HepG2 (cell line): ENCODE data around the gene FBXL13. TPM values are rescaled to one million over a fixed set of nuclear protein-coding genes. Genes with fewer than 3 reads are reported as not detected.

ENCODE experiments used
- E2F2 ChIP-seq: sonication (generic); formaldehyde crosslinking; IDR thresholded peaks from 2 replicates; pipeline ENCODE4 v1.4.0; 2020; ENCODE audit warnings: missing genetic modification reagents, borderline replicate concordance
- FOSL1 ChIP-seq: sonication (generic); formaldehyde crosslinking; IDR thresholded peaks from 2 replicates; pipeline ENCODE4 v1.9.0; 2021; ENCODE audit warnings: missing genetic modification reagents, borderline replicate concordance
- GPBP1L1 ChIP-seq: sonication (generic); formaldehyde crosslinking; IDR thresholded peaks from 2 replicates; pipeline ENCODE4 v1.5.0; 2020; ENCODE audit warnings: mild to moderate bottlenecking, missing genetic modification reagents
- HMG20A ChIP-seq: IDR thresholded peaks from 2 replicates; pipeline ENCODE4 v1.6.1; 2016; ENCODE audit warnings: borderline replicate concordance
- HOXA7 ChIP-seq: sonication (generic); formaldehyde crosslinking; IDR thresholded peaks from 2 replicates; pipeline ENCODE4 v1.8.1; 2022; ENCODE audit warnings: mild to moderate bottlenecking, missing genetic modification reagents, moderate library complexity
- MAFK ChIP-seq, 2 experiments: IDR thresholded peaks in 1 of 2; conservative IDR thresholded peaks in 1 of 2; 2 replicates each; pipeline ENCODE4 v1.6.1; 2011; ENCODE audit warnings: improper control_type of control experiment in 2 of 2, low read length in 2 of 2
- MAZ ChIP-seq, 2 experiments: sonication (generic) in 1 of 2; formaldehyde crosslinking in 1 of 2; IDR thresholded peaks; 2 replicates each; pipeline versions ENCODE4 v1.5.0 to v1.6.1; 2012 to 2020; ENCODE audit warnings: low read depth in 2 of 2, mild to moderate bottlenecking in 2 of 2, borderline replicate concordance in 1 of 2, improper control_type of control experiment in 1 of 2, low read length in 1 of 2, missing genetic modification reagents in 1 of 2, moderate library complexity in 1 of 2
- MED13 ChIP-seq: sonication (generic); formaldehyde crosslinking; IDR thresholded peaks from 2 replicates; pipeline ENCODE4 v1.5.0; 2020; ENCODE audit warnings: missing genetic modification reagents
- NFE2L2 ChIP-seq: fragments of 150-350 bp; IDR thresholded peaks from 2 replicates; pipeline ENCODE4 v1.6.1; 2014; ENCODE audit warnings: low read length
- POLR2A ChIP-seq, 2 experiments: IDR thresholded peaks; 2 replicates each; pipeline ENCODE4 v1.6.1; 2011; ENCODE audit warnings: low read depth in 2 of 2, low read length in 2 of 2, mild to moderate bottlenecking in 1 of 2, moderate library complexity in 1 of 2; ENCODE audit not compliant: insufficient read depth in 1 of 2
- PPARG ChIP-seq: conservative IDR thresholded peaks from 2 replicates; pipeline ENCODE4 v1.6.1; 2016; ENCODE audit warnings: missing biosample characterization, missing genetic modification reagents
- SCMH1 ChIP-seq: sonication (generic); formaldehyde crosslinking; IDR thresholded peaks from 2 replicates; pipeline ENCODE4 v1.9.0; 2021; ENCODE audit warnings: missing genetic modification reagents, mild to moderate bottlenecking, borderline replicate concordance
- SRSF1 ChIP-seq: fragments of 200-400 bp; formaldehyde crosslinking; optimal IDR thresholded peaks from 2 replicates; pipeline ENCODE3; 2017; ENCODE audit warnings: mild to moderate bottlenecking, low read depth, low read length, moderate library complexity
- TBL1XR1 ChIP-seq: fragments of 150-350 bp; IDR thresholded peaks from 2 replicates; pipeline ENCODE4 v1.6.1; 2014; ENCODE audit warnings: borderline replicate concordance, low read length; ENCODE audit not compliant: partially characterized antibody
- TBP ChIP-seq: sonication (generic); formaldehyde crosslinking; IDR thresholded peaks from 2 replicates; pipeline ENCODE4 v1.5.0; 2020; ENCODE audit warnings: missing genetic modification reagents
- ZBTB20 ChIP-seq: sonication (generic); formaldehyde crosslinking; IDR thresholded peaks from 2 replicates; pipeline ENCODE4 v1.8.1; 2023; ENCODE audit warnings: missing genetic modification reagents, low read depth, mild to moderate bottlenecking, borderline replicate concordance
- ZNF10 ChIP-seq: sonication (generic); formaldehyde crosslinking; IDR thresholded peaks from 2 replicates; pipeline ENCODE4 v1.4.0; 2020; ENCODE audit warnings: mild to moderate bottlenecking, low read depth, missing genetic modification reagents, borderline replicate concordance
- ZNF24 ChIP-seq: fragments of 450-650 bp; IDR thresholded peaks from 2 replicates; pipeline ENCODE4 v1.6.1; 2017; ENCODE audit warnings: antibody characterized with exemption, mild to moderate bottlenecking
- ZNF280B ChIP-seq: sonication (generic); formaldehyde crosslinking; IDR thresholded peaks from 2 replicates; pipeline ENCODE4 v1.5.0; 2020; ENCODE audit warnings: missing genetic modification reagents, mild to moderate bottlenecking, borderline replicate concordance
- ZNF296 ChIP-seq: sonication (generic); formaldehyde crosslinking; conservative IDR thresholded peaks from 2 replicates; pipeline ENCODE4 v1.5.0; 2020; ENCODE audit warnings: mild to moderate bottlenecking, missing genetic modification reagents
- ZNF337 ChIP-seq: sonication (generic); formaldehyde crosslinking; IDR thresholded peaks from 2 replicates; pipeline ENCODE4 v1.5.1; 2020; ENCODE audit warnings: missing genetic modification reagents, low read depth, mild to moderate bottlenecking, borderline replicate concordance
- ZNF547 ChIP-seq: sonication (generic); formaldehyde crosslinking; IDR thresholded peaks from 2 replicates; pipeline ENCODE4 v1.5.1; 2020; ENCODE audit warnings: mild to moderate bottlenecking, missing genetic modification reagents
- ZNF704 ChIP-seq: sonication (generic); formaldehyde crosslinking; IDR thresholded peaks from 2 replicates; pipeline ENCODE4 v1.8.1; 2023; ENCODE audit warnings: mild to moderate bottlenecking, inconsistent platforms, moderate library complexity, missing genetic modification reagents, borderline replicate concordance
- polyA plus RNA-seq, 8 experiments: library from polyadenylated mRNA; depleted of rRNA in 3 of 8; stranded (reverse) in 7 of 8; unstranded in 1 of 8; fragments of >200 nt; fragmentation: Illumina TruSeq in 4 of 8; extraction: Trizol in 4 of 8; gene quantifications; 2 replicates each; pipeline versions ENCODE4 v1.2.1 to v1.2.3, GENCODE V29; 2011 to 2016; ENCODE audit warnings: low read depth in 4 of 8, missing spikeins in 1 of 8, mixed read lengths in 1 of 8; ENCODE audit not compliant: insufficient read depth in 1 of 8
- total RNA-seq, 5 experiments: library from RNA; depleted of rRNA; stranded (reverse); fragments of >200 nt; fragmentation: Illumina TruSeq; extraction: Trizol; gene quantifications; 2 replicates each; pipeline ENCODE4 v1.2.3, GENCODE V29; 2016; ENCODE audit warnings: low read depth in 1 of 5

The FBXL13 gene
- total and polyA plus RNA-seq, 2 of the 13 experiments (the other 11 are each of a cell fraction or from before 2014, with no cell fraction given), result 0.24 to 0.77 TPM

- TF ChIP-seq ZNF24, result peak; percentile 73
- TF ChIP-seq MED13 (CRISPR knock-in tag), result no peak
- TF ChIP-seq ZNF10 (CRISPR knock-in tag), result no peak
- TF ChIP-seq SCMH1 (CRISPR knock-in tag), result no peak
- no peak for TF ChIP-seq TBL1XR1
- no peak for TF ChIP-seq ZNF704
- no peak for TF ChIP-seq ZBTB20 (CRISPR knock-in tag)
- no peak for TF ChIP-seq PPARG
- TF ChIP-seq ZNF280B (CRISPR knock-in tag), result no peak
- TF ChIP-seq GPBP1L1 (CRISPR knock-in tag), result no peak
- TF ChIP-seq FOSL1 (CRISPR knock-in tag), result peak; percentile 70; the same call in 1 of the 2 replicates
- TF ChIP-seq E2F2 (CRISPR knock-in tag), result no peak
- no peak for TF ChIP-seq SRSF1
- TF ChIP-seq MAZ (IDR thresholded peaks at IDR 0.05; ENCODE audit: borderline replicate concordance, low read depth, low read length), result no peak
- TF ChIP-seq MAZ (CRISPR knock-in tag; IDR thresholded peaks at IDR 0.05; ENCODE audit: low read depth), result no peak
- no peak for TF ChIP-seq POLR2A (IDR thresholded peaks at IDR 0.05; ENCODE audit: insufficient read depth in 1 of 2, low read depth in 2 of 2, low read length in 2 of 2)
- TF ChIP-seq NFE2L2, result peak; percentile 29; the same call in 1 of the 2 replicates
- no peak for TF ChIP-seq HOXA7 (CRISPR knock-in tag)
- peak; percentile 11 to 36; a peak in 1 of 4 replicates for TF ChIP-seq MAFK (conservative IDR thresholded peaks at IDR 0.05 in 1 of 2, IDR thresholded peaks at IDR 0.05 in 1 of 2; ENCODE audit: low read length in 2 of 2)
- no peak for TF ChIP-seq ZNF547 (CRISPR knock-in tag)
- no peak; the same call in 1 of the 2 replicates for TF ChIP-seq HMG20A
- no peak for TF ChIP-seq TBP (CRISPR knock-in tag)
- no peak for TF ChIP-seq ZNF296
- no peak for TF ChIP-seq ZNF337 (CRISPR knock-in tag)
These were observed 82.9 kb downstream of the FBXL13 start (continued) for GRCh38 chr7:102991540-102992214.
